Measurements from ENCODE around the gene DISP3. TPM values are rescaled to one million over a fixed set of nuclear protein-coding genes. Genes with fewer than 3 reads are reported as not detected.
A peak's percentile ranks its signal among the peaks of the same experiment; 100 is the strongest.

The DISP3 gene
- total and polyA plus RNA-seq, 2 of the 13 experiments (the other 11 are each of a cell fraction or from before 2014, with no cell fraction given): 0.08 to 0.13 TPM

DNA sequence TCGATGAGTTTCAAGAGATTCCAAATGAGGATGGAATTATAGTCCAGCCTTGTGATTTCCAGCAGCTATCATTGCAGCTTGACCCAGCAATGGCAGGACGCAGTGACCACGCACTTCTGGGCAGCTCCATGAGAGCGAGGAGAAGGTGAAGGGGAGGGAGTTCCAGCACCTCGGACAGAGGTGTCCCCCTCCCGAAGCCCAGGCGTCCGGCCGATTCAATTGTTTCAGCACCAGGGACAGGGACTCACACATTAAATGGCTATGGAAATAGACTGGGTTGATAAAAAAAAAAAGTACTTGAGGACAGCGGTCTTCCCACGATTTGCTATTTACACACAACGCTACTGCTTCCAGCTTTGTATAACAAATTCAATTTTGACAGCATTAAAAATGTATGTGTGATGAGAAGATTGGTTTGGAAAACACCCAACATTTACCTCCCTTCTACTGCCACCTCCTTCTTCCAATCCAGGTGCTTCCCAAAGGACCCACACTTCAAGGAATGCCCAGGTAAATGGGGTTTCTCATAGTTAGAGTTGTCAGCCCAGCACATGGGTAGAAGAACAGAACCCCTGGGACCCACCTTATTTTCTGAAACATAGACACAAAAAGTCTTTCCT lies 71.8 kb downstream of the DISP3 start (continued):
- TF ChIP-seq SRSF9 (IDR thresholded peaks at IDR 0.05; ENCODE audit: borderline replicate concordance, insufficient read depth, low read depth, low read length, poor library complexity, severe bottlenecking): no peak
- TF ChIP-seq, protein P1, sequence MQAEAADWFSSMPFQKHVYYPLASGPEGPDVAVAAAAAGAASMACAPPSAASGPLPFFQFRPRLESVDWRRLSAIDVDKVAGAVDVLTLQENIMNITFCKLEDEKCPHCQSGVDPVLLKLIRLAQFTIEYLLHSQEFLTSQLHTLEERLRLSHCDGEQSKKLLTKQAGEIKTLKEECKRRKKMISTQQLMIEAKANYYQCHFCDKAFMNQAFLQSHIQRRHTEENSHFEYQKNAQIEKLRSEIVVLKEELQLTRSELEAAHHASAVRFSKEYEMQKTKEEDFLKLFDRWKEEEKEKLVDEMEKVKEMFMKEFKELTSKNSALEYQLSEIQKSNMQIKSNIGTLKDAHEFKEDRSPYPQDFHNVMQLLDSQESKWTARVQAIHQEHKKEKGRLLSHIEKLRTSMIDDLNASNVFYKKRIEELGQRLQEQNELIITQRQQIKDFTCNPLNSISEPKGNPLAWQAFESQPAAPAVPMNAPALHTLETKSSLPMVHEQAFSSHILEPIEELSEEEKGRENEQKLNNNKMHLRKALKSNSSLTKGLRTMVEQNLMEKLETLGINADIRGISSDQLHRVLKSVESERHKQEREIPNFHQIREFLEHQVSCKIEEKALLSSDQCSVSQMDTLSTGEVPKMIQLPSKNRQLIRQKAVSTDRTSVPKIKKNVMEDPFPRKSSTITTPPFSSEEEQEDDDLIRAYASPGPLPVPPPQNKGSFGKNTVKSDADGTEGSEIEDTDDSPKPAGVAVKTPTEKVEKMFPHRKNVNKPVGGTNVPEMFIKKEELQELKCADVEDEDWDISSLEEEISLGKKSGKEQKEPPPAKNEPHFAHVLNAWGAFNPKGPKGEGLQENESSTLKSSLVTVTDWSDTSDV (CRISPR knock-in tag; IDR thresholded peaks at IDR 0.05): no peak; the same call in 1 of the 2 replicates
- no peak for TF ChIP-seq ZNF549 (CRISPR knock-in tag; IDR thresholded peaks at IDR 0.05)
- TF ChIP-seq, protein P2, sequence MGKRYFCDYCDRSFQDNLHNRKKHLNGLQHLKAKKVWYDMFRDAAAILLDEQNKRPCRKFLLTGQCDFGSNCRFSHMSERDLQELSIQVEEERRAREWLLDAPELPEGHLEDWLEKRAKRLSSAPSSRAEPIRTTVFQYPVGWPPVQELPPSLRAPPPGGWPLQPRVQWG (CRISPR knock-in tag; IDR thresholded peaks at IDR 0.05; ENCODE audit: borderline replicate concordance, low read depth): no peak
- TF ChIP-seq CREM (IDR thresholded peaks at IDR 0.05): no peak
- no peak for TF ChIP-seq CREM (CRISPR knock-in tag; IDR thresholded peaks at IDR 0.05)
- peak; percentile 80; the same call in 1 of the 2 replicates for TF ChIP-seq ELF4 (CRISPR knock-in tag; IDR thresholded peaks at IDR 0.05; ENCODE audit: borderline replicate concordance)
- peak; percentile 52; the same call in 1 of the 2 replicates for TF ChIP-seq FOXA3 (CRISPR knock-in tag; IDR thresholded peaks at IDR 0.05)
- peak; percentile 96 for TF ChIP-seq XBP1 (CRISPR knock-in tag; IDR thresholded peaks at IDR 0.05)
- 0 out of 2 replicates have a peak, but pooled peaks have one; percentile 60 for TF ChIP-seq ZNF577 (CRISPR knock-in tag; IDR thresholded peaks at IDR 0.05; ENCODE audit: borderline replicate concordance, low read depth)
- peak; percentile 95 for TF ChIP-seq NFKBIZ (CRISPR knock-in tag; IDR thresholded peaks at IDR 0.05)
- peak; percentile 59; the same call in 1 of the 2 replicates for TF ChIP-seq SOX5 (CRISPR knock-in tag; IDR thresholded peaks at IDR 0.05; ENCODE audit: borderline replicate concordance)
- TF ChIP-seq KLF6 (CRISPR knock-in tag; IDR thresholded peaks at IDR 0.05): peak; percentile 98
- TF ChIP-seq ASH2L (IDR thresholded peaks at IDR 0.05; ENCODE audit: insufficient read length, low read depth, low read length): no peak
- TF ChIP-seq RNF219 (CRISPR knock-in tag; IDR thresholded peaks at IDR 0.05): 0 out of 2 replicates have a peak, but pooled peaks have one; percentile 78
- TF ChIP-seq IKZF4 (CRISPR knock-in tag; IDR thresholded peaks at IDR 0.05; ENCODE audit: borderline replicate concordance, low read depth, not compliant biosample characterization): peak; percentile 95
- TF ChIP-seq ZC3H13 (CRISPR knock-in tag; IDR thresholded peaks at IDR 0.05): 0 out of 2 replicates have a peak, but pooled peaks have one; percentile 56
- peak; percentile 25; the same call in 1 of the 2 replicates for TF ChIP-seq GATAD2A (CRISPR knock-in tag; IDR thresholded peaks at IDR 0.05)
- peak; percentile 89; the same call in 1 of the 2 replicates for TF ChIP-seq ZNF720 (CRISPR knock-in tag; IDR thresholded peaks at IDR 0.05)
- no peak for TF ChIP-seq ZNF512B (CRISPR knock-in tag; IDR thresholded peaks at IDR 0.05; ENCODE audit: borderline replicate concordance)
- TF ChIP-seq CREBL2 (CRISPR knock-in tag; IDR thresholded peaks at IDR 0.05; ENCODE audit: borderline replicate concordance): peak; percentile 78; the same call in 1 of the 2 replicates

All from HepG2 (cell line).